Caco-2 (cell line): ENCODE data around the gene DBP. TPM values are rescaled to one million over a fixed set of nuclear protein-coding genes. Genes with fewer than 3 reads are reported as not detected.
A peak's percentile ranks its signal among the peaks of the same experiment; 100 is the strongest.

Experiments used
- BruUV-seq: library from RNA; stranded (reverse); fragments of 400-500 nt; replicated peaks from 2 replicates; lab custom pipeline; 2021; lab: Mats Ljungman, UMichigan
- CTCF ChIA-PET: fragments of 300-600 bp; sonication (Branson Sonifier 250); formaldehyde crosslinking; loops from one replicate; lab custom pipeline; 2022; ENCODE audit warnings: antibody characterized with exemption; lab: Charles Lee
- POLR2A ChIA-PET: fragments of 300-600 bp; sonication (Branson Sonifier 250); formaldehyde crosslinking; loops from one replicate; lab custom pipeline; 2022; ENCODE audit warnings: antibody characterized with exemption; lab: Charles Lee
- DNase-seq, 2 experiments: peaks; one replicate each; pipeline versions ENCODE4 v3.0.0 to v3.0.0-alpha.2; 2020 to 2022
- H3K27me3 ChIP-seq: replicated peaks from 2 replicates; pipeline ENCODE4 v1.6.0; 2011; ENCODE audit warnings: low read length; ENCODE audit not compliant: control insufficient read depth, insufficient read depth
- H3K36me3 ChIP-seq: 2 replicates; pipeline ENCODE4 v1.5.1; 2011; ENCODE audit warnings: low read length; ENCODE audit not compliant: control insufficient read depth, insufficient read depth
- H3K4me1 ChIP-seq: fragments of 250-450 bp; sonication (Bioruptor Pico); 2 replicates; pipeline ENCODE4 v1.5.1; 2020; ENCODE audit warnings: mild to moderate bottlenecking
- H3K4me3 ChIP-seq: 2 replicates; pipeline ENCODE4 v1.5.1; 2011; ENCODE audit warnings: low read depth, mild to moderate bottlenecking, control low read depth, low read length
- H3K9me3 ChIP-seq: fragments of 250-450 bp; sonication (Bioruptor Pico); 2 replicates; pipeline ENCODE4 v1.5.1; 2020; ENCODE audit warnings: mild to moderate bottlenecking, moderate library complexity
- H3K27ac Mint-ChIP-seq: one replicate; pipeline ENCODE4 v1.8.0; 2022; ENCODE audit warnings: mixed read lengths; ENCODE audit not compliant: unreplicated experiment
- H3K27me3 Mint-ChIP-seq: one replicate; pipeline ENCODE4 v1.8.0; 2022; ENCODE audit warnings: mixed read lengths; ENCODE audit not compliant: insufficient read depth, unreplicated experiment
- H3K36me3 Mint-ChIP-seq: one replicate; pipeline ENCODE4 v1.8.0; 2022; ENCODE audit warnings: mild to moderate bottlenecking, mixed read lengths; ENCODE audit not compliant: insufficient read depth, unreplicated experiment
- H3K4me1 Mint-ChIP-seq: one replicate; pipeline ENCODE4 v1.8.0; 2022; ENCODE audit warnings: low read depth, mixed read lengths; ENCODE audit not compliant: unreplicated experiment
- H3K4me3 Mint-ChIP-seq: one replicate; pipeline ENCODE4 v1.8.0; 2022; ENCODE audit warnings: mild to moderate bottlenecking, moderate library complexity, mixed read lengths; ENCODE audit not compliant: unreplicated experiment
- H3K9me3 Mint-ChIP-seq: one replicate; pipeline ENCODE4 v1.8.0; 2022; ENCODE audit warnings: mixed read lengths; ENCODE audit not compliant: unreplicated experiment
- intact Hi-C: fragments of 100-400 bp; cut with micrococcal nuclease; formaldehyde crosslinking; loops from one replicate; pipeline ENCODE4 v1.10.0; 2022; ENCODE audit not compliant: unreplicated experiment
- total RNA-seq: library from RNA; stranded (reverse); gene quantifications from 2 replicates; pipeline ENCODE4 v1.2.3, GENCODE V29; 2022
- TF ChIP-seq, protein P1 (sequence below), 2 experiments: fragments of 200-600 bp in 1 of 2; IDR thresholded peaks; 1 replicate in 1 of 2; 2 replicates in 1 of 2; pipeline versions ENCODE4 v1.5.1 to v1.8.0; 2011 to 2022; ENCODE audit warnings: antibody characterized with exemption in 1 of 2, control low read depth in 1 of 2, inconsistent platforms in 1 of 2, low read depth in 1 of 2, low read length in 1 of 2, mild to moderate bottlenecking in 1 of 2, moderate library complexity in 1 of 2; ENCODE audit not compliant: insufficient read depth in 1 of 2, severe bottlenecking in 1 of 2, unreplicated experiment in 1 of 2

The DBP gene
- total RNA-seq, 1 experiment from 2014 or later: 17.4 TPM

DNA sequence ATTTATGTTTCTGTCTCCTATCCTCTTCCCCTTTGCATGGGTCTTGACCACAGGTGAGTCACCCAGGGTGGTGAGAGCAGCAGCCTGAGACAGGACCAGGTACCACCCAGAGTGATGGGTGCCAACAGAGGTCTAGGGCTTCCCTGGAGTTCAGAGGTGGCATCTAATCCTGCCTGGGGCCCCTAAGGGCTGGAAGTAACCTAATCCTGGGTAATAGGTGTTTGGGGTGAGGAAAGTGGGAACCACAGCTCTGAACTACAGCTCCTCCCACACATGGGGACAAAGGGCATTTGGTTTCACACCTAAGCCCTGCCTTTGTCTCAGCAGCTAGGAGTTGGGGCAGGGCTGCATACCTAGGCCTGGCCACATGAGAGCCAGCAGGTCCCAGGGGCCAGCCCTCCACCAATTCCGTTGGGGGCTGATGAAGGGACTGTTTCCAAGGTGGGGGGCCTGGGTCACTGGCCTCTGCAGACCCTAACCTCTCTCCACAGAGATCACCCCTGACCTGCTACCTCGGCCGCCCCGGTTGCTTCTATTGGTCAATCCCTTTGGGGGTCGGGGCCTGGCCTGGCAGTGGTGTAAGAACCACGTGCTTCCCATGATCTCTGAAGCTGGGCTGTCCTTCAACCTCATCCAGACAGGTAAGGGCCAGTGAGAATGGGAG is 9.8 kb downstream of the DBP start:
- CTCF ChIA-PET: interaction anchor here (0.6 to 0.9 kb wide), 3 partner anchors 13 to 112 kb away, joined by 3 to 9 read pairs (median 3); partner anchors contain the start of gene FAM83E
- POLR2A ChIA-PET: interaction anchor here (0.5 to 0.7 kb wide), 3 partner anchors 8 to 369 kb away, joined by 4 to 11 read pairs (median 6); partner anchors contain the start of genes RPL18 and SPHK2
- H3K4me1 Mint-ChIP-seq: peaks cover 36% of the 10 kb centered on the region
- intact Hi-C loops: no loop called here
- H3K4me3 Mint-ChIP-seq: peak overlapping the region; percentile 56
- TF ChIP-seq, protein P1, sequence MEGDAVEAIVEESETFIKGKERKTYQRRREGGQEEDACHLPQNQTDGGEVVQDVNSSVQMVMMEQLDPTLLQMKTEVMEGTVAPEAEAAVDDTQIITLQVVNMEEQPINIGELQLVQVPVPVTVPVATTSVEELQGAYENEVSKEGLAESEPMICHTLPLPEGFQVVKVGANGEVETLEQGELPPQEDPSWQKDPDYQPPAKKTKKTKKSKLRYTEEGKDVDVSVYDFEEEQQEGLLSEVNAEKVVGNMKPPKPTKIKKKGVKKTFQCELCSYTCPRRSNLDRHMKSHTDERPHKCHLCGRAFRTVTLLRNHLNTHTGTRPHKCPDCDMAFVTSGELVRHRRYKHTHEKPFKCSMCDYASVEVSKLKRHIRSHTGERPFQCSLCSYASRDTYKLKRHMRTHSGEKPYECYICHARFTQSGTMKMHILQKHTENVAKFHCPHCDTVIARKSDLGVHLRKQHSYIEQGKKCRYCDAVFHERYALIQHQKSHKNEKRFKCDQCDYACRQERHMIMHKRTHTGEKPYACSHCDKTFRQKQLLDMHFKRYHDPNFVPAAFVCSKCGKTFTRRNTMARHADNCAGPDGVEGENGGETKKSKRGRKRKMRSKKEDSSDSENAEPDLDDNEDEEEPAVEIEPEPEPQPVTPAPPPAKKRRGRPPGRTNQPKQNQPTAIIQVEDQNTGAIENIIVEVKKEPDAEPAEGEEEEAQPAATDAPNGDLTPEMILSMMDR (IDR thresholded peaks at IDR 0.05; ENCODE audit: insufficient read depth in 1 of 2, low read depth in 1 of 2, low read length in 1 of 2, severe bottlenecking in 1 of 2, unreplicated experiment in 1 of 2): no peak
- BruUV-seq: no TSS peak
- H3K27me3 ChIP-seq: no peaks in the 10 kb centered on the region
- no peaks in the 10 kb centered on the region for H3K9me3 ChIP-seq
- peaks cover 54% of the 10 kb centered on the region for H3K4me1 ChIP-seq
- H3K9me3 Mint-ChIP-seq: no peaks in the 10 kb centered on the region
- DNase-seq: peak; percentile 81 to 85
- no peak overlapping the region for H3K4me3 ChIP-seq
- H3K27me3 Mint-ChIP-seq: no peaks in the 10 kb centered on the region
- peaks cover 1% of the 10 kb centered on the region; the same call in 1 of the 2 replicates for H3K36me3 ChIP-seq
- peaks cover 88% of the 10 kb centered on the region for H3K36me3 Mint-ChIP-seq
- H3K27ac Mint-ChIP-seq: peak overlapping the region; percentile 79

GRCh38 chr19:48625891-48626327 is 11.3 kb downstream of the DBP start:
- Histone ChIP-seq H3K4me3 (peak overlapping the region; percentile 63), H3K27me3 (no peaks in the 10 kb centered on the region), H3K4me1 (peaks cover 42% of the 10 kb centered on the region), H3K36me3 (no peaks in the 10 kb centered on the region; the same call in 1 of the 2 replicates), H3K9me3 (no peaks in the 10 kb centered on the region)
- Mint-ChIP-seq H3K27me3 (no peaks in the 10 kb centered on the region), H3K4me3 (peak overlapping the region; percentile 87), H3K4me1 (peaks cover 36% of the 10 kb centered on the region), H3K27ac (peak overlapping the region; percentile 87), H3K9me3 (no peaks in the 10 kb centered on the region), H3K36me3 (peaks cover 73% of the 10 kb centered on the region)
- BruUV-seq: no TSS peak
- POLR2A ChIA-PET: no interaction called here
- CTCF ChIA-PET: no interaction called here
- TF ChIP-seq, protein P1 (IDR thresholded peaks at IDR 0.05; ENCODE audit: insufficient read depth in 1 of 2, low read depth in 1 of 2, low read length in 1 of 2, severe bottlenecking in 1 of 2, unreplicated experiment in 1 of 2): no peak
- DNase-seq: no peak
- intact Hi-C loops: no loop called here

DNA sequence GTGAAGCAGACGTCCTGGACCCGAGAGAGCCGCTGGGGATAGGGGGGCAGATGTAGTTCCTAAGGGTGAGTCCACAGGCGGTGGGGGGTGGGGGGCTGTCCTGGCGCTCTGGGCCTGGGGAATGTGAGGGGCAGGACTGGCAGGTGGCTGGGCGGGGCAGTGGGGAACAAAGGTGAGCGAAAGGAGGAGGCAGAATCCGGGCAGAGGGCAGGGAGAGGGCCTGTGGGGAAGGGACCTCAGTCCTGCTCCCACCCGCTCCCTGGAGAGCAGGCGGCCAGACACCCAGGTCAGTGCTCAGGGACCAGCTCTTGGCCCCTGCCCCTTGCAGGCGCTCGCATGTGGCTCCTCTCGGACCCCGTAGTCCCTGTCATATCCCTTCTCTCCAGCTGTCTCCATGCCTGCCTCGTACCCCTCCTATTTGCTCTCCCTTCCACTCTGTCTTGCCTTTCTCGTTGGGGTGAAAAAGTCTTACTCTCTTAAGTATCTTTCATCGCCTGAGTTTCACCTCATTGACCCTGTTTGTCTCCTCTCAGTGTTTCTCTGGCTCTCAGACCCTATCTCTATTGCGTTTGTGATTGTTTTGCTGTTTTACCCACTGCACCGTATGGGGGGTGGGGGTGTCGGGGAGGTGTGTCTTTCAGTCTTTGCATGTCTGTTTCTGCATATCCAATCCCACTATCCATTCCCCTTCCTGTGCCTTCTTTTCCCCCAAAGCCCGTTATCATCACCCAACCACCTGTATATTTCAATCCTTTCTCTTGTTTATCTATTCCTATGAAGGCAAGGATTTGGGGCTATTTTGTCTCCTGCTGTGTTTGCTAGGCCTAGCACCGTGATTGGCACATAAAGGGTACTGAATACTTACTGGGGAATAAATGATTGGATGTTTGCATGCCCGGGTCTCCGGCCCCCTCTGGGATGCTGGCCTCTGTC is 12.1 kb downstream of the DBP start:
- Mint-ChIP-seq H3K36me3 (peaks cover 65% of the 10 kb centered on the region), H3K4me3 (peak overlapping the region; percentile 87), H3K4me1 (peaks cover 40% of the 10 kb centered on the region), H3K27me3 (no peaks in the 10 kb centered on the region), H3K9me3 (no peaks in the 10 kb centered on the region), H3K27ac (peak overlapping the region; percentile 87)
- ChIA-PET CTCF (no interaction called here), POLR2A (interaction anchor here (1.8 to 1.9 kb wide), 2 partner anchors 8 to 13 kb away, joined by 17 to 21 read pairs; partner anchors contain the start of gene DBP)
- no peaks in the 10 kb centered on the region for H3K27me3 ChIP-seq
- TF ChIP-seq, protein P1 (IDR thresholded peaks at IDR 0.05; ENCODE audit: insufficient read depth in 1 of 2, low read depth in 1 of 2, low read length in 1 of 2, severe bottlenecking in 1 of 2, unreplicated experiment in 1 of 2): no peak
- no peaks in the 10 kb centered on the region; the same call in 1 of the 2 replicates for H3K36me3 ChIP-seq
- intact Hi-C loops: loop anchor here (1.0 kb wide), 1 partner anchor 8 kb away; no protein-coding TSS in a partner anchor
- H3K4me3 ChIP-seq: peak overlapping the region; percentile 63
- H3K9me3 ChIP-seq: no peaks in the 10 kb centered on the region
- DNase-seq: peak; percentile 83 to 84
- peaks cover 45% of the 10 kb centered on the region for H3K4me1 ChIP-seq
- BruUV-seq: TSS peak; percentile 14
